DMS114 treated with DMSO at 0.1 percent for 48 hours (cell line): ENCODE data around the gene ISX.

Source experiments
- DNase-seq: peaks from one replicate; lab custom pipeline; 2025; ENCODE audit not compliant: unreplicated experiment; lab: John Stamatoyannopoulos, UW

ISX gene

GRCh38 chr22:35051791-35052190 is 14.2 kb upstream of the ISX start:
- DNase-seq = no peak

- DNase-seq = no peak
These were observed 12.7 kb upstream of the ISX start for GRCh38 chr22:35053060-35053835.

GRCh38 chr22:35054064-35054463 is 11.9 kb upstream of the ISX start:
- DNase-seq = no peak

- no peak for DNase-seq
These were observed 9.5 kb upstream of the ISX start for GRCh38 chr22:35056486-35056885.

GRCh38 chr22:35057155-35057554 is 8.8 kb upstream of the ISX start:
- DNase-seq = no peak

- no peak for DNase-seq
These were observed 6.3 kb upstream of the ISX start for GRCh38 chr22:35059632-35060031.

- DNase-seq = no peak
These were observed 1.3 kb upstream of the ISX start for GRCh38 chr22:35064664-35065063.

- DNase-seq = no peak
These were observed 775 bp upstream of the ISX start for GRCh38 chr22:35065183-35065582.

- no peak for DNase-seq
These were observed 810 bp downstream of the ISX start for GRCh38 chr22:35066768-35067167.

GRCh38 chr22:35069541-35069940 is 3.6 kb downstream of the ISX start:
- no peak for DNase-seq

GRCh38 chr22:35070451-35071093 is 4.6 kb downstream of the ISX start:
- no peak for DNase-seq

- DNase-seq = no peak
These were observed 5.8 kb downstream of the ISX start for GRCh38 chr22:35071784-35072183.

GRCh38 chr22:35072925-35073324 is 7.0 kb downstream of the ISX start:
- no peak for DNase-seq

GRCh38 chr22:35074583-35074982 is 8.6 kb downstream of the ISX start:
- no peak for DNase-seq

GRCh38 chr22:35076630-35077029 is 10.7 kb downstream of the ISX start:
- no peak for DNase-seq

- DNase-seq = no peak
These were observed 19.7 kb downstream of the ISX start for GRCh38 chr22:35085621-35086020.

- DNase-seq = no peak
These were observed 23.2 kb downstream of the ISX start for GRCh38 chr22:35089139-35089538.

- no peak for DNase-seq
These were observed 26.4 kb downstream of the ISX start for GRCh38 chr22:35092406-35092805.

GRCh38 chr22:35098921-35099320 is 33.0 kb downstream of the ISX start:
- DNase-seq = no peak

- no peak for DNase-seq
These were observed 33.9 kb downstream of the ISX start for GRCh38 chr22:35099883-35100282.

- DNase-seq = no peak
These were observed 36.7 kb downstream of the ISX start for GRCh38 chr22:35102663-35103062.

- DNase-seq = no peak
These were observed 37.8 kb downstream of the ISX start for GRCh38 chr22:35103761-35104160.

GRCh38 chr22:35104491-35104890 is 38.5 kb downstream of the ISX start:
- no peak for DNase-seq
